PFSK-1 (cell line): ENCODE results near the gene DPYD.

Source experiments
- FOXP2 ChIP-seq: optimal IDR thresholded peaks from 2 replicates; pipeline ENCODE3; 2011; ENCODE audit warnings: borderline replicate concordance, control low read depth, inconsistent platforms; ENCODE audit not compliant: insufficient read depth; ENCODE audit errors: extremely low read length, extremely low read depth
- POLR2AphosphoS5 ChIP-seq: IDR thresholded peaks from 2 replicates; pipeline ENCODE4 v1.6.1; 2012; ENCODE audit warnings: low read depth, mild to moderate bottlenecking, control low read depth, low read length, moderate library complexity
- REST ChIP-seq, 2 experiments: IDR thresholded peaks; 2 replicates each; pipeline versions ENCODE4 v1.6.1 to v1.8.0; 2011 to 2012; ENCODE audit warnings: low read depth in 2 of 2, low read length in 2 of 2, control low read depth in 1 of 2, inconsistent platforms in 1 of 2, mild to moderate bottlenecking in 1 of 2, moderate library complexity in 1 of 2; ENCODE audit not compliant: insufficient read depth in 1 of 2
- SIN3A ChIP-seq: IDR thresholded peaks from 2 replicates; pipeline ENCODE4 v1.6.1; 2012; ENCODE audit warnings: mild to moderate bottlenecking, low read length, moderate library complexity, borderline replicate concordance; ENCODE audit not compliant: insufficient read depth
- TAF1 ChIP-seq: IDR thresholded peaks from 2 replicates; pipeline ENCODE4 v1.6.1; 2012; ENCODE audit warnings: low read length, control low read depth, borderline replicate concordance; ENCODE audit not compliant: insufficient read depth

Gene DPYD

GRCh38 chr1:97516588-97516987 lies 404.2 kb downstream of the DPYD start:
- TF ChIP-seq POLR2AphosphoS5 (no peak), TAF1 (no peak), FOXP2 (no peak), REST (IDR thresholded peaks at IDR 0.05; ENCODE audit: insufficient read depth in 1 of 2, low read depth in 2 of 2, low read length in 2 of 2) (no peak), SIN3A (no peak)

- TF ChIP-seq REST (IDR thresholded peaks at IDR 0.05; ENCODE audit: insufficient read depth in 1 of 2, low read depth in 2 of 2, low read length in 2 of 2) (no peak), SIN3A (no peak), FOXP2 (no peak), TAF1 (no peak), POLR2AphosphoS5 (no peak)
Observed at GRCh38 chr1:97508653-97509218, 412.1 kb downstream of the DPYD start.

GRCh38 chr1:97507863-97508262 lies 413.0 kb downstream of the DPYD start:
- TF ChIP-seq REST (IDR thresholded peaks at IDR 0.05; ENCODE audit: insufficient read depth in 1 of 2, low read depth in 2 of 2, low read length in 2 of 2) (no peak), SIN3A (no peak), TAF1 (no peak), FOXP2 (no peak), POLR2AphosphoS5 (no peak)

GRCh38 chr1:97506368-97506767 lies 414.5 kb downstream of the DPYD start:
- TF ChIP-seq TAF1 (no peak), SIN3A (no peak), REST (IDR thresholded peaks at IDR 0.05; ENCODE audit: insufficient read depth in 1 of 2, low read depth in 2 of 2, low read length in 2 of 2) (no peak), FOXP2 (no peak), POLR2AphosphoS5 (no peak)

- TF ChIP-seq SIN3A (no peak), POLR2AphosphoS5 (no peak), TAF1 (no peak), FOXP2 (no peak), REST (IDR thresholded peaks at IDR 0.05; ENCODE audit: insufficient read depth in 1 of 2, low read depth in 2 of 2, low read length in 2 of 2) (no peak)
Observed at GRCh38 chr1:97505816-97506215, 415.0 kb downstream of the DPYD start.
